WTC11 (cell line): ENCODE data around the gene AP1G2. TPM values are rescaled to one million over a fixed set of nuclear protein-coding genes. Genes with fewer than 3 reads are reported as not detected.
"Not testable (repeated sequence)": the region's sequence is repeated elsewhere in the genome, so short reads cannot be mapped to it uniquely, and the experiment has no call there.

Source experiments
- ATAC-seq: fragments of 200-7000 bp; cut with Tn5 transposase; 2 replicates; pipeline ENCODE4 v1.10.0; 2021; ENCODE audit warnings: mild to moderate bottlenecking, moderate library complexity
- CTCF ChIA-PET: fragments of 300-600 bp; sonication (Branson Sonifier 250); formaldehyde crosslinking; loops from one replicate; lab custom pipeline; 2021; ENCODE audit warnings: antibody characterized with exemption; lab: Charles Lee
- POLR2A ChIA-PET: fragments of 350-600 bp; sonication (Branson Sonifier 250); formaldehyde crosslinking; loops from one replicate; lab custom pipeline; 2021; ENCODE audit warnings: antibody characterized with exemption; lab: Charles Lee
- DNase-seq: peaks from one replicate; pipeline ENCODE4 v3.0.0; 2021; ENCODE audit warnings: low spot score
- H3K27ac Mint-ChIP-seq: 2 replicates; pipeline ENCODE4 v1.8.0; 2021; ENCODE audit warnings: mixed read lengths
- H3K27me3 Mint-ChIP-seq: 2 replicates; pipeline ENCODE4 v1.8.0; 2021; ENCODE audit warnings: low read depth, mild to moderate bottlenecking, moderate library complexity, mixed read lengths
- H3K36me3 Mint-ChIP-seq: 2 replicates; pipeline ENCODE4 v1.8.0; 2021; ENCODE audit warnings: mixed read lengths
- H3K4me1 Mint-ChIP-seq: 2 replicates; pipeline ENCODE4 v1.8.0; 2022; ENCODE audit warnings: mixed read lengths
- H3K4me3 Mint-ChIP-seq: 2 replicates; pipeline ENCODE4 v1.8.0; 2021; ENCODE audit warnings: mild to moderate bottlenecking, moderate library complexity, mixed read lengths
- H3K9me3 Mint-ChIP-seq: 2 replicates; pipeline ENCODE4 v1.8.0; 2021; ENCODE audit warnings: mixed read lengths
- CREM ChIP-seq: sonication (generic); formaldehyde crosslinking; IDR thresholded peaks from 2 replicates; pipeline ENCODE4 v1.8.1; 2022; ENCODE audit warnings: mild to moderate bottlenecking, missing genetic modification reagents, moderate library complexity
- GABPB1 ChIP-seq: sonication (generic); formaldehyde crosslinking; IDR thresholded peaks from 2 replicates; pipeline ENCODE4 v1.8.1; 2023; ENCODE audit warnings: mild to moderate bottlenecking, missing genetic modification reagents
- NFATC4 ChIP-seq: fragments of 250-450 bp; sonication (Bioruptor Pico); IDR thresholded peaks from 2 replicates; pipeline ENCODE4 v1.9.0; 2021; ENCODE audit warnings: mild to moderate bottlenecking
- NR1H2 ChIP-seq: sonication (generic); formaldehyde crosslinking; IDR thresholded peaks from 2 replicates; pipeline ENCODE4 v1.9.0; 2021; ENCODE audit warnings: mild to moderate bottlenecking, moderate library complexity, missing genetic modification reagents
- SMAD4 ChIP-seq: sonication (generic); formaldehyde crosslinking; IDR thresholded peaks from 2 replicates; pipeline ENCODE4 v1.8.0; 2022; ENCODE audit warnings: mild to moderate bottlenecking, missing genetic modification reagents
- ZNF121 ChIP-seq: sonication (generic); formaldehyde crosslinking; IDR thresholded peaks from 2 replicates; pipeline ENCODE4 v1.8.0; 2023; ENCODE audit warnings: missing genetic modification reagents
- total RNA-seq: library from RNA; stranded (reverse); gene quantifications from 3 replicates; pipeline ENCODE4 v1.2.3, GENCODE V29; 2021
- TF ChIP-seq, protein P1 (sequence below): sonication (generic); formaldehyde crosslinking; IDR thresholded peaks from 2 replicates; pipeline ENCODE4 v1.8.1; 2022; ENCODE audit warnings: mild to moderate bottlenecking, missing genetic modification reagents, moderate library complexity, borderline replicate concordance
- TF ChIP-seq, protein P2 (sequence below): sonication (generic); formaldehyde crosslinking; IDR thresholded peaks from 2 replicates; pipeline ENCODE4 v1.8.1; 2022; ENCODE audit warnings: low read depth, mild to moderate bottlenecking, moderate library complexity, missing genetic modification reagents, borderline replicate concordance

The AP1G2 gene
- total RNA-seq, 1 experiment from 2014 or later, result 122 TPM

DNA sequence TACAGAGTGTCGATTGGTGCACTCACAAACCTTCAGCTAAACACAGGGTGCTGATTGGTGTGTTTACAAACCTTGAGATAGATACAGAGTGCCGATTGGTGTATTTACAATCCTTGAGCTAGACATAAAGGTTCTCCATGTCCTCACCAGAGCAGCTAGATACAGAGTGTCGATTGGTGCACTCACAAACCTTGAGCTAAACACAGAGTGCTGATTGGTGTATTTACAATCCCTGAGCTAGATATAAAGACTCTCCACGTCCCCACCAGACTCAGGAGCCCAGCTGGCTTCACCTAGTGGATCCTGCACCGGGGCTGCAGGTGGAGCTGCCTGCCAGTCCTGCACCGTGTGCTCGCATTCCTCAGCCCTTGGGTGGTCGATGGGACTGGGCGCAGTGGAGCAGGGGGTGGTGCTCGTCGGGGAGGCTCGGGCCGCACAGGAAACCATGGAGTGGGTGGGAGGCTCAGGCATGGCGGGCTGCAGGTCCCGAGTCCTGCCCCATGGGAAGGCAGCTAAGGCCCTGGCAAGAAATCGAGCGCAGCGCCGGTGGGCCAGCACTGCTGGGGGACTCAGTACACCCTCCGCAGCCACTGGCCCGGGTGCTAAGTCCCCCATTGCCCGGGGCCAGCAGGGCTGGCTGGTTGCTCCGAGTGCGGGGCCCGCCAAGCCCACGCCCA, 17.1 kb upstream of the AP1G2 start:
- peaks cover 12% of the 10 kb centered on the region for H3K4me1 Mint-ChIP-seq
- ATAC-seq, DNase-seq, H3K36me3 Mint-ChIP-seq, H3K4me3 Mint-ChIP-seq, H3K27ac Mint-ChIP-seq, POLR2A ChIA-PET, CTCF ChIA-PET: not testable (repeated sequence)
- H3K9me3 Mint-ChIP-seq, result peaks cover 12% of the 10 kb centered on the region
- peaks cover 18% of the 10 kb centered on the region for H3K27me3 Mint-ChIP-seq
- 0 out of 2 replicates have a peak, but pooled peaks have one; percentile 21 for TF ChIP-seq GABPB1 (CRISPR knock-in tag)

DNA sequence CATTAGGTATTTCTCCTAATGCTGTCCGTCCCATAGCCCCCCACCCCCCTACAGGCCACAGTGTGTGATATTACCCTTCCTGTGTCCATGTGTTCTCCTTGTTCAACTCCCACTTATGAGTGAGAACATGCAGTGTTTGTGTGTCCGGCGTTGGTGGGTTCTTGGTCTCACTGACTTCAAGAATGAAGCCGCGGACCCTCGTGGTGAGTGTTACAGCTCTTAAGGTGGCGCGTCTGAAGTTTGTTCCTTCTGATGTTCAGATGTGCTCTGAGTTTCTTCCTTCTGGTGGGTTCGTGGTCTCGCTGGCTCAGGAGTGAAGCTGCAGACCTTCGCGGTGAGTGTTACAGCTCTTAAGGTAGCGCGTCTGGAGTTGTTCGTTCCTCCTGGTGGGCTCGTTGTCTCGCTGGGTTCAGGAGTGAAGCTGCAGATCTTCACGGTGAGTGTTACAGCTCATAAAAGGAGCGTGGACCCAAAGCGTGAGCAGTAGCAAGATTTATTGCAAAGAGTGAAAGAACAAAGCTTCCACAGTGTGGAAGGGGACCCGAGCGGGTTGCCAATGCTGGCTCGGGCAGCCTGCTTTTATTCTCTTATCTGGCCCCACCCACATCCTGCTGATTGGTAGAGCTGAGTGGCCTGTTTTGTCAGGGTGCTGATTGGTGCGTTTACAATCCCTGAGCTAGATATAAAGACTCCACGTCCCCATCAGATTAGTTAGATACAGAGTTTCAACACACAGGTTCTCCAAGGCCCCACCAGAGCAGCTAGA, 16.4 kb upstream of the AP1G2 start:
- H3K27ac Mint-ChIP-seq, DNase-seq, ATAC-seq, H3K36me3 Mint-ChIP-seq, H3K4me3 Mint-ChIP-seq, CTCF ChIA-PET: not testable (repeated sequence)
- TF ChIP-seq GABPB1 (CRISPR knock-in tag), result peak; percentile 86
- TF ChIP-seq, protein P1, sequence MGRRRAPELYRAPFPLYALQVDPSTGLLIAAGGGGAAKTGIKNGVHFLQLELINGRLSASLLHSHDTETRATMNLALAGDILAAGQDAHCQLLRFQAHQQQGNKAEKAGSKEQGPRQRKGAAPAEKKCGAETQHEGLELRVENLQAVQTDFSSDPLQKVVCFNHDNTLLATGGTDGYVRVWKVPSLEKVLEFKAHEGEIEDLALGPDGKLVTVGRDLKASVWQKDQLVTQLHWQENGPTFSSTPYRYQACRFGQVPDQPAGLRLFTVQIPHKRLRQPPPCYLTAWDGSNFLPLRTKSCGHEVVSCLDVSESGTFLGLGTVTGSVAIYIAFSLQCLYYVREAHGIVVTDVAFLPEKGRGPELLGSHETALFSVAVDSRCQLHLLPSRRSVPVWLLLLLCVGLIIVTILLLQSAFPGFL, result peak; percentile 56; the same call in 1 of the 2 replicates
- Mint-ChIP-seq H3K4me1 (peaks cover 15% of the 10 kb centered on the region), H3K27me3 (peaks cover 22% of the 10 kb centered on the region), H3K9me3 (peaks cover 12% of the 10 kb centered on the region)
- POLR2A ChIA-PET, result interaction anchor here (1.1 kb wide), 1 partner anchor 16 kb away, joined by 4 read pairs; the partner anchor contains the start of gene AP1G2

DNA sequence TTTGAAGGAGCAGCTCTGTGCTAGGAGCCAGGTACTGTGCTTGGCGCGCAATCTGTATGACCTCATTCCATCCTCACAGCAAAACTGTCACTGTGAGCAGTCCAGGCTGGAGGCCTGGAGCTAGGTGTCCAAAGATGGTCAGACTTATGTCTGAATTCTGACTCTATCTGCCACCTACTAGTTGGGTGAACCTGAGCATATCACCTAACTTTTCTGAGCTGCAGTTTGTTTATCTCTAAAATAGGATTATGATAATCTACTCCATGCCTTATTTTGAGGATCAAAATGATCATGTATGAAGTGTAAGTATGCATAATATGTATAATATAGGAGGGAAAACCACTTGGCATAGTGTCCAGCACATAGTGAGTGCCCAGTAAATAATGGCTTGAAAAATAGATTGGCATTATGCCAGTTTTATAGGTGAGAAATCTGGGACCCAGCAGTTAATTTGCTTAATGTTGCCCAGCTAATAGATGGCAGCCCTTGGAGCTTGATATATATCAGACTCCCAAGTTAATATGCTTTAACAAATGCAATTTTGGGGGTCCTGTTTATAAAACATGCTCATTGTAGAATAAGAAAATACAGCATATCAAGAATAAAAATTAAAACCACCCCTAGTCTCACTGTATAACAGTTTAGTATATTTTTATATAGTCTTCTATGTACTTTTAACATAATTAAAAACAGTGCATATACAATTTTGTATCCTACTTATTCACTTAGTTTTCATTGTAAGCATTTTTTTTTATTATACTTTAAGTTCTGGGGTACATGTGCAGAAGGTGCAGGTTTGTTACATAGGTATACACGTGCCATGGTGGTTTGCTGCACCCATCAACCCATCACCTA, 15.5 kb upstream of the AP1G2 start:
- CTCF ChIA-PET, result interaction anchor here (0.7 kb wide), 1 partner anchor 49 kb away, joined by 3 read pairs; no protein-coding TSS in a partner anchor
- Mint-ChIP-seq H3K4me3 (no peak overlapping the region), H3K27ac (no peak overlapping the region)

DNA sequence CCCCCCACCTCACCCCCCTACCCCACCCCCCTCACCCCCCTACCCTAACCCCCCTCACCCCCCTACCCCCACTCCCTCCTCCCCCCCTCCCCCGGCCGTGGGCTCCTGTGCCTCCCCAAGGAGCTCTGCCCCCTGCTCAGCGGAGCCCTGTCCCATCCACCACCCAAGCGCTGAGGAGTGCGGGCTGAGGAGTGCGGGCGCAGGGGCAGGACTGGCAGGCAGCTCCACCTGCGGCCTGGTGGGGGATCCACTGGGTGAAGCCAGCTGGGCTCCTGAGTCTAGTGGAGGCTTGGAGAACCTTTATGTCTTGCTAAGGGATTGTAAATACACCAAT, 13.3 kb upstream of the AP1G2 start:
- Mint-ChIP-seq H3K36me3 (peaks cover 5% of the 10 kb centered on the region; the same call in 1 of the 2 replicates), H3K27me3 (peaks cover 31% of the 10 kb centered on the region), H3K4me1 (peaks cover 17% of the 10 kb centered on the region), H3K4me3 (no peak overlapping the region), H3K27ac (no peak overlapping the region), H3K9me3 (peaks cover 12% of the 10 kb centered on the region)
- ATAC-seq (no peak), DNase-seq (peak; percentile 55)
- no peak for TF ChIP-seq NFATC4 (CRISPR knock-in tag)
- no peak for TF ChIP-seq ZNF121 (CRISPR knock-in tag)
- TF ChIP-seq CREM (CRISPR knock-in tag), result no peak
- no peak for TF ChIP-seq SMAD4 (CRISPR knock-in tag)
- TF ChIP-seq NR1H2 (CRISPR knock-in tag), result no peak
- ChIA-PET POLR2A (interaction anchor here (1.0 kb wide), 1 partner anchor 44 kb away, joined by 5 read pairs; no protein-coding TSS in a partner anchor), CTCF (interaction anchor here (0.8 to 4.8 kb wide), 9 partner anchors 9 to 528 kb away, joined by 3 to 38 read pairs (median 7); partner anchors contain the start of gene DHRS4)

More for the DNA sequence above, 15.5 kb upstream of the AP1G2 start:
- DNase-seq, result no peak
- H3K4me1 Mint-ChIP-seq, result peaks cover 11% of the 10 kb centered on the region
- H3K36me3 Mint-ChIP-seq, result peaks cover 5% of the 10 kb centered on the region; the same call in 1 of the 2 replicates
- peak; percentile 11; the same call in 1 of the 2 replicates for TF ChIP-seq GABPB1 (CRISPR knock-in tag)
- TF ChIP-seq, protein P2, sequence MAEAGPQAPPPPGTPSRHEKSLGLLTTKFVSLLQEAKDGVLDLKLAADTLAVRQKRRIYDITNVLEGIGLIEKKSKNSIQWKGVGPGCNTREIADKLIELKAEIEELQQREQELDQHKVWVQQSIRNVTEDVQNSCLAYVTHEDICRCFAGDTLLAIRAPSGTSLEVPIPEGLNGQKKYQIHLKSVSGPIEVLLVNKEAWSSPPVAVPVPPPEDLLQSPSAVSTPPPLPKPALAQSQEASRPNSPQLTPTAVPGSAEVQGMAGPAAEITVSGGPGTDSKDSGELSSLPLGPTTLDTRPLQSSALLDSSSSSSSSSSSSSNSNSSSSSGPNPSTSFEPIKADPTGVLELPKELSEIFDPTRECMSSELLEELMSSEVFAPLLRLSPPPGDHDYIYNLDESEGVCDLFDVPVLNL (CRISPR knock-in tag), result no peak
- TF ChIP-seq, all 79 proteins: peak for 1
- ATAC-seq, result no peak
- Mint-ChIP-seq H3K9me3 (peaks cover 12% of the 10 kb centered on the region), H3K27me3 (peaks cover 27% of the 10 kb centered on the region)
- POLR2A ChIA-PET, result interaction anchor here (1.1 kb wide), 1 partner anchor 16 kb away, joined by 4 read pairs; the partner anchor contains the start of gene AP1G2
